T-helper 1 cell (primary cell): Measurements from ENCODE around the gene ATG10.
"Not testable (repeated sequence)": the region's sequence is repeated elsewhere in the genome, so short reads cannot be mapped to it uniquely, and the experiment has no call there.

ENCODE experiments used
- DNase-seq, 5 donors: peaks; one replicate each; pipeline ENCODE4 v3.0.0-alpha.2; 2012 to 2020

ATG10 gene

DNA sequence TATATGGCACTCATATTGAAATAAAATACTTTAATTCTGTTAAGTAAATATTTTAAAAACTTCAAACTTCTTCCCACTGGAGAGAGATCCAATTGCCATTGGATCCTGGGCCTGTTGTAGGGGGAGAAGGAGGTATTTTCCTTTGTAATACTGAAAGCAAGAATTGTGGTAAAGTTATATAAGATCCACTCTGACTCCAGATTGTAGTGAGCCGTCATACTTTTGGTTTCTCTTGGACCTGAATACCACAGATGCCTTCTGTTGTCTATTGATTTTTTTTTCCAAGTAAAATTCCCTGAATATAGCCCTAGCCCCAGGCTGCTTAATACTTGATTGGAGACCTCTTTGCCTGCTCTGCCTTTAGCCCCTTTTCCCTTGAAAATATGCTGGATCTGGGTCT is 86.9 kb downstream of the ATG10 start:
- no peak for DNase-seq

DNA sequence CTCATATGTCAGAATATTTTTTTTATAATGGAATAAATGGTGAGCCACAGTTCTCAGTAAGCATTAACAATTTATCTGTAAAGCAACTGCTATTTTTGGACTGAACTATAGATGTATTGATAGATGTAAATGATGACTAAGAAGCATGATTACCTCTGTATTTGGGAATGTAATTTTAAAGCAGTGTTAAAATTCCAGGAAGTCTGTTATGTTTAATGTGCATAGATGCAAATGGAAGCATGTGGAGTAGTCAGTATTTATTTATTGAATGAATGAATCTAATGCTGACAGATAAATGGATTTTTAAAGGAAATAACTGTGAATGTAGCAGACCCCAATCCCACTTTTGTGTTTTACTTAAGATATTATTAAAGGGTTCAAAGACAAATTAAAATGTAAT is 95.0 kb downstream of the ATG10 start:
- no peak for DNase-seq

DNA sequence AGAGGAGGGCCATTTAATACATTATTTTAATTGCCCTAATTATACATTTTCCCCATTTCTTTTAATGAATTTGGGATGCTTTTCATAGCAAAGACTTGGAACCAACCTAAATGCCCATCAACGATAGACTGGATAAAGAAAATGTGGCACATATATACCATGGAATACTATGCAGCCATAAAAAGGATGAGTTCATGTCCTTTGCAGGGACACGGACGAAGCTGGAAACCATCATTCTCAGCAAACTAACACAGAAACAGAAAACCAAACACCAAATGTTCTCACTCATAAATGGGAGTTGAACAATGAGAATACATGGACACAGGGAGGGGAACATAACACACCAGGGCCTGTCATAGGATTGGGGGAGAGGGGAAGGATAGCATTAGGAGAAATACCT is 96.2 kb downstream of the ATG10 start:
- not testable (repeated sequence) for DNase-seq

DNA sequence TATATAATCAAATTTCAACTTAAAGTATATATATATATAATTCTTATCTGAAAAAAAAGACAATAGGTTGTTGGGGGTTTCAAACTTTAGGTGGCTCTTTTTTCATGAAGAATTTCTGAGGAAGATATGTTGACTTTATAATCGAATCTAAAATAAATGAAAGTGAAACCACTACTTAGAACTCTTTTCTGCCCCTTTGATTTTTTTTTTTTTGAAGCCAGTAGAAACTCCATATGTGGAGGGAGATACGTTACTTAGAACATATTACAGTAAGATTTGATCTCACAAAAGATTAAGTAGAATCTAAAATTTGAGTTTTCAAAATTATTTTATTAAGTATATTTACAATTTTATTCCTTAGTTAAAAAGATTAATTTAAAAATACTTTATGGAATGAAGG is 96.9 kb downstream of the ATG10 start:
- no peak for DNase-seq

DNA sequence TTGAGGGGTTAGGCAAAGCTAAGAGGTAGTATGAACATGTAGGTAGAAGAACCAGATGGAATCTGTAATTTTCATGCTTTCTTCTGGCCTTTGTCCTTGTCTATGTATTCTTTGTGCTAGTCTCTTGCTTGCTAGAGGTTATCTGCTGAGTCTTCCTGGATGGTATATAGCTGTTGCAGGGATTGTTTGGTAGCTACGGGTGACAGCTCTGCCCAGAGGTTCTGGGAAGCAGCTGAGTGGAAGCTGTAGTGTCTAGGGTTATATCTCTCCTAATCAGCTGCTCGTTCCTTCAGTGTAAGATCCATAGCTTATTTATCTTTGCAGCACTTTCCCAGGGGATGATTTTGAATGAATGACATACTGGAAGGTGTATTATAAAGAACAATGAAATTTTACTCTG is 100.3 kb downstream of the ATG10 start:
- no peak for DNase-seq

DNA sequence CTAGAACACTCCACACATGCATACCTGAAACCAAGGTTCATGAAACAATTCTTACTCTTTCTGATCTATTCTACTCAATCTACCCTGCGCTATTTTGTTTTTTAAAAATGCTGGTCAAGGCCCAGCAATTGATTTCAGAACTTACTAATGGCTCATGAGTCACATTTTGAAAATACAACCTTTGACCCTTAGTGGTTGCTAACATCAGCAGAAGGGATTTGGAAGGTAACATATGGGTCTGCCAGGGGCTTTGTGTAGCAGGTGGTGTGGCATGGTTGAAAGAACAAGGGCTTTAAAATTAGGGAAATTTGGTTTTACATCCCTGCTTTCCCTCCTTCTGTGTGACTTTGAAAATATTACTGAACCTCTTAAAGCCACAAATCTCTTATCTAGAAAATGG is 101.4 kb downstream of the ATG10 start:
- DNase-seq: no peak

DNA sequence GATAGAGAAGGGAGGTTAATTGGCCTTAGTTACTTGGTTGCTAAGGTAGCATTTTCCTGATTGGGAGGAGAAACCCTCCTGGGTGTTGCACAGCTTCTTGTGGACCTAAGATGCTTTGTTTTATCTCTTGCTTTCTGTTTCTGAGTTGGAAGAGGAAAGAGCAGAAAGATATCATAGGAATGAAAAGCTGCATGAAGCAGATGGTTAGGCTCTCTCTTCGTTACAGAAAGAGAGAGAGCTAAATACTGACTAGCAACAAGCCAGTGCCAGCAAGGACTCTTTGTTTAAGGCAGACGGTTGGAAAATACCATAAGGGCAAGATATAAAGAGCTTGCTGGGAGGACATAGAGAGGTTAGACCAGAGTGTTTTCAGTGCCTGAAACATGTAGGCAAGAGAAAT is 103.1 kb downstream of the ATG10 start:
- no peak for DNase-seq

DNA sequence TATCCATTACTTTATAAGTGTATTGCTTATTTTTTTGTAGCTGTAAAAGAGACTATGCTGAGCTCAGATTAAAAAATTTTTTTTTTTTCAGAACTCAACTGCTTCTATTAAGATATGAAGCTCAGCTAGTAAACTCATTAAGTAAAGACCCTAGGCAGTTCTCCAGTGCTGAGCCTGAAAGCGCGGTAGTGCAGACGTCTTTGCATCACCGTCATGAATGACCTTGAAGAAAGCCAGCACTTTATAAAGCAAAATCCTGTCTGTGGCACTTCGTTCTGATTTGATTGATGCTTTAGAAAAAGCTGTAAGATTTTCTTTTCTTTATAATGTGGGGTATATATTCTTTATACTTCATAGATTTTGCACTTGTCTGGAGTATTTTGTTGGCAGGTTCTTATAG is 105.7 kb downstream of the ATG10 start:
- no peak for DNase-seq

DNA sequence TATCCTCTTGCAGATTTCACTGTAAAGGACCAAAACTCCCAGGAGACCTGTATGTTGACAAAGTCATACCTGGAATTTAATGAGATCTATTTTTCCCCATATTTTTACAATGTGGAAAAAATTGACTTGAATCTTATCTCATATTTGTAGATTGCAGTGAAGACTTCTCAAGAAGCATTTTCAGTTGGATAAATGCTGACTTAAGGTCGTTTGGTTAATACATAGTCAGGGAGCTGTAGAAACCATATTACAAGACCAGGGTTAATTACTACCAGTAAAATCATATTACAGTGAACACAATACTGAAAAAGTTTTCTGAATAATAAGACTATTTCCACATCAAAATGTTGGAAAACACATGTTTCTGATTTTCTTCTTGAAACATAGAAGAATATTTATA is 119.8 kb downstream of the ATG10 start:
- no peak for DNase-seq

DNA sequence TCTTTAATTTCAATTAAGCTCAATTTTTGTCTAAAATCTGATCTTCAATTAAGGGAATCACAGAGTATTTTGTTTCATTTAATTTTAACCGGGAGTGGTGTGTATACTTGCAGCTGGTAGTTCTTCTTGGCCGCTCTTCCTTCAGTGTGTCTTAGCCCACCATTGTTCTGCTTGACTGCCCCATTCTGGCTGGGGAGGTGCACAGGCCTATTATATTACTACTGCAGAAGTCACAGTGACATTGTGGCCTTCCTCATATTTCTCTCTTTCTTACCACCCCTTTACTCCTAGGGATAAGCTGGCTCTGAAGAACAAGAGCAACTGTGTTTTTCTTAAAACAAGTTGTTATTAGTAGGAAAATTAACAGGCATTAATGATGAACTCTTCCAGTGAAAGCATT is 123.7 kb downstream of the ATG10 start:
- DNase-seq: no peak

DNA sequence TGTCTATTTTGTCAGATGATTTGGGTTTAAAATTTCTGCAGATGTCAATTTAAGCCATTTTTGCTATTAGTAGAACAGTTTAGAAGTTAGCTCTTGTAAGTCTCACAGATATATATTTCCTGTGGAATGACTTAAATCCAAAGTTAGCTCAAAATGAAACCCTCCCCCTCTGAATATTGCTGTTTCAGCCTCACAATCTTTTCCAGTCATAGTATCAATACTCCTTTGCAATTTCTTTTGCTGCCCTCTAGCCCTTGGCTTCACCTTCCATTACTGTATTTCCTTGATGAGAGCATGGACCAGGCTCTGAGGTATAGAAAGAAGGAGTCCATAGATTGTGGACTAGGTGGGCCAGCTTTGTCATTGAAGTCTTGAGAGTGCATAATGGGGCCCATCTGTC is 124.4 kb downstream of the ATG10 start:
- no peak for DNase-seq

DNA sequence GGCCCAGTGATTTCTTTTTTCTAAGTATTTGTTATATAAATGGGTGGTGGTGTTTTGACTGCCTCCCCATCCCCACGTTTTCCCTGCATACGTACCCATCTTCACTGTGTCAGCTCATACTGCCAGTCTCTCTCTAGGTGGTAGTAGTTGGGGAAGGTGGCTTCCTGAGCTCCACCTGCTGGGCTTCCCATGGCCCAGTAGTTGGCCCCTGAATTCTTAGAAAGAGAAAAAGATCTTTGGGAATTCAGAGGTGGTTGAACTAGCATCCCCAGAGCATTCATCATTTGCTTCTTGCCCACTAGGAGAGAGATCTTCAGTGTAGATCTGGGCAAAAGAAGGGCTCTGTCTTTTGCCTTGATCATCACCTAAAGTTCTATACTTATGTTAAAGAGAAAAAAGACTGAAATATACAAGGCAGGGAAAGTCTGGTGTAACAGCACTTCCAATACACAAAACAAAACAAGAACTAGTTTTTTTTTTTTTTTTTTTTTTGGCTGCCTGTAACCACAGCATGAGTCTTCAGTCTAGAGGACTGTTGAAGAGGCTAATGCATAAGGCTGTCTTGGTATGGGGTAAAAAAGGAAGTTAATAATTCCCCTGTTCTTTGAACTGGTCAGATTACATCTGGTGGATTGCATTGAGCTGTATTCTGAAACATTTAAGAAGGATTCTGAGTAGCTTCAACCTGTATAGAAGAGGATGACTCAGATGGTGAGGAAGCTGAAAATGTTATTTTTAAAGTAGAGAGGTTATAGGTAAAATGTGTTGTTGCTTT is 128.7 kb downstream of the ATG10 start:
- DNase-seq: peak in 1 of 5 donors; percentile 20

DNA sequence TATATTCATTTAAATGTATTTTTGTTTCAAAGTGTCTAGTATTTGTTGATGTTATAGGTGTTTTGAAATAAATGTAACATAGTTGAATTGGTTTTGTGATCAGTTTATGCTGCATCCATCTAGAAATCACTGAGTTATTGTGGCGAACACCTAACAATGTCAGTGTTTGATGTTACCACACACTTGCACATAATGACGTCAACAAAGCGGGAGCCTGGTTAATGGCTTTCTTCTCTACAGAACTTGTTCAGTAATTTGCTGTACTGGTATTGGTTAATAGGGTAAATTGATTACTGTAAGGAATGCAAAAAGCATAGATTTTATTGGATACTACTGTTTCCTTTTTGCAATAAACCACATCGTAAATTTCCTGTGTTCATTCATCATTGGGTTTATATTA is 133.0 kb downstream of the ATG10 start:
- DNase-seq: no peak

DNA sequence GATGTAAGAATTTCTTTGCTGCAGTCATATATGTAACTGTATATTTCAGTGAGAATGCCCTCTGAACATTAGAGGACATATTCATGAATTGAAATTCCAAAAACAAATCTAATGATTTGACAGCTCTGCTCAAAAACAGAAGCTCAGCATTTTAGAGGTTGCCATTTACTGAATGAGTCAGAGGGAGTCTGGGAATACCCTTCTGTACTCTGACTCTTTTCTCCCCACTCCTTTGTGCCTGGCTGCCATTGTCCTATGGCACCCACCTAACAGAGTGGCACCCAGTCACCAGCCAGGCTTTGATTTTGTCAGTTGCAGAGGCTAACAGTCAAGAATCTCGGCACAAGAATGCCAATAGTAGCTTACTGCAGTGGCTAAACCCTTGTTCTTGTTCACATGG is 133.6 kb downstream of the ATG10 start:
- no peak for DNase-seq

DNA sequence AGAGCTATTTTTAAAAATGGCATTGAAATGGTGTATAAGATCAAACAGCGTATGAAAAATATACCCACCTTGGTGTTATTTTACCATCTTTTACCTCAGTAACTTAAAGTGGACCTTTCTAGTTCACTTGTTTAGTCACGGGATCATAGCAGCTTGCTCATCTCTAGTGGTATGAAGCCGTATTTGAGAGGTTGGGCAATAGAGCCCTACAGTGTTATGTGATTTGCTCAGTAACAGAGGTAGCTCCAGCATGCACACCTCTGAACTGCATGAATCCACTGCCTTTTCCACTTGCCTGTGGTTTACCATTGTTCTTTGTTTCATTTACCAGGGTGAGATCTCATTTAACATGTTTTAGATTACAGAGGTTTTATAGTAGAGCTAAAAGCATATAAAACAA is 134.4 kb downstream of the ATG10 start:
- no peak for DNase-seq

DNA sequence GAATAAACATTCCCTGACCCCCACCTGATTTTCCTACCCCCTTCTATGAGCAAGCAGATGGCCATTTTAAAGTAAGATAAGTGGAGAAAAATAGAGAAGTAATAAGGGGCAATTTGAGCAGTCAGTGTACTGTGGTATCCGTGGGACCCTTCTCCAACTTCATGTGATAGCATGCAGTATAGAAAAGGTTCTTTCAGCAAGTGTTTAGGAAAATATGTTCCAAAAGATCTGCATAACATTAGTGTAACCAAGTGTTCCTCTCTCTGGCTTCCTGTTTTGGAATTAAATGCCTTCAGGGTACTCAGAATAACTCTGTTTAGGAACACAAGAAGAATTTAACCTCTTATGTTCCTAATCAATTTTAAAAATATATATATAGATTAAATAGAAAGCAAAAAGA is 134.9 kb downstream of the ATG10 start:
- DNase-seq: no peak

DNA sequence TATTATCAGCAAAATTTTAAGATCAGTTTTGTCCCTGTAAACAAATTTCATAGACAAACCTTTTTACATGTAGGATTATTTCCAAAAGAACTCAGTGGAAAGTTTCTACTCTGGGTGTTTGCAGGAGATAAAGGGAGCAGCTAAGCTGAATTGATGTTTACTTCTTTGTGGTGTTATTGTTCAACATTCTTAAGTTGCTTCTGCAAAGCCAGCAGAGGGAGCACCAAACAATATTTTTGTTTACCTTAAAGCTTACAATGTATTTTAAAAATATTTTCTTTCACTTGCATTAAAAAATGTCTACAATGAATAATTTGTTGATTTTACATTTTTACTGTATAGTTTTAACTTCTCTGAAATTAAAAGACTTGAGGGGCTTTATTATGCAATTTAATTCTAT is 135.4 kb downstream of the ATG10 start:
- no peak for DNase-seq

DNA sequence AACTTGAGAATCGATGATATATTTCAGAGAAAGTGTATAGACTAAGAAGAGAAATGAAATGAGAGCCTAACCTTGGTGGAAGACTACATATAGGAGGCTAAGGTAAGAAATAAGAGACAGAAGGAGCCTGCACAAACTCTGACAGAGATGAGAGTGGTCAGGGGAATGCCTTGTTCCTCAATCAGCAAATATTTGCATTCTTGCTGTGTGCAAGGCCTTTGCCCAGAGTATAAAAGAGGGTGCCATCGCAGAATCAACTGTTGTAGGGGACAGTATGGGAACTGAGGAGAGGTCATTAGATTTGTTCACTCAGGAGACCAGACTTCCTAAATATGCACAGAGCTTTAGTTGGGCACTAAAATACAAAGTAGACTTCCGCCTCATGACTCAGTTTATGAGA is 137.2 kb downstream of the ATG10 start:
- DNase-seq: no peak

DNA sequence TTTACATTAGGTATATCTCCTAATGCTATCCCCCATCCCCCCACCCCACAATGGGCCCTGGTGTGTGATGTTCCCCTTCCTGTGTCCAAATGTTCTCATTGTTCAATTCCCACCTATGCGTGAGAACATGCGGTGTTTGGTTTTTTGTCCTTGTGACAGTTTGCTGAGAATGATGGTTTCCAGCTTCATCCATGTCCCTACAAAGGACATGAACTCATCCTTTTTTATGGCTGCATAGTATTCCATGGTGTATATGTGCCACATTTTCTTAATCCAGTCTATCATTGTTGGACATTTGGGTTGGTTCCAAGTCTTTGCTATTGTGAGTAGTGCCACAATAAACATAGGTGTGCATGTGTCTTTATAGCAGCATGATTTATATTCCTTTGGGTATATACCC is 138.1 kb downstream of the ATG10 start:
- DNase-seq: not testable (repeated sequence)

DNA sequence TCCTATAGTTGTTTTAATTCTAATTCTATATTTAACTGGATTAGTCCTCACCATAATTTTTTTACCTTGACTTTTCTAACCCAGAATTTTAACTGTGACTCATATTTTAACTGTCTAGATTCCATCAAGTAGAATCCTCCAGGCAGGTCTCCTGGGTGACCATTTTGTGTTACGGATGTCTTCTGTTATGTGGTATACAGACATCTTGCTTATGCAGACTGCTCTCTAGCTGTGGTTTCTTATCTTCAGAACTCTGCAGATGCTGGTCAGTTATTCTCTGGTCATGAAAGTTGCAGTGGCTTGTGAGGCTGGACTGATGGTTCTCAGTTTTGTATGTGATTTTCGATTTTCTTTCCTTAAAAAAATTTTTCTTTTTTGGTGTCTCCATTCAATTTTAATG is 139.4 kb downstream of the ATG10 start:
- no peak for DNase-seq

DNA sequence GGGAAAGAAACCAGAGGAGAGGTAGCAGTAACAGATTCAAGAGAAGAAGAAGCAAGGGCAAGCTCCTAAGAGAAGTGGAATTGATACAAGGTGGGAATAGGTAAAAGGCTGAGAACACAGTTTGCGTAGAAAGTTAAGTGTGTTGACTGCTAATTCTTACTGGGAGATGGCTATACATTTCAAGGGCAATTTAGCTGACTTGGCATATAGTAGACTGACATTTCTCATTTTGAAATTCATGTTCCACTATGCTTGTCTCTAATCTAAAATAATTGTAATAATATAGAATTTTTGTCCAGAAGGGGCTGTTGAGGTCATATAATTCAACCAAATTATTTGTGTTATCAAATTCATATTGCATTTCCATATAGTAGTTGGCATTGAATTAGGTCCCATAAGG is 144.0 kb downstream of the ATG10 start:
- DNase-seq: no peak

DNA sequence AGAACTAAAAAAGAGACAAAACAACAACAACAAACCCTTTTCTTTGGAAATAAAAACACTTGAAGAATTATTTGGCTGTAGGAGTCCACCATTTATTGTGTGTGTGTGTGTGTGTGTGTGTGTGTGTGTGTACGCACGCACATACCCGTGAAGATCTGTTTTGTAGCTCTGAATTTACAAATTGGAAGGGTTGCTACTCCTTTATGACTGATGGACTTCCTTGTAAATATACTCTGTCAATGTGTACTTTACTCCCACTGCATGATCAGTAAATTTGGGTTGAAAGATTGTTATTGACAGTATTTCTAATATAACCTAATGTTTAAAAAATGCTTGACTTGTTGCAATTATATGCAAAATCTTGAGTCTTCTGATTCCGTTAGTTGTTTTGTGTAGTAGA is 148.1 kb downstream of the ATG10 start:
- DNase-seq: no peak

DNA sequence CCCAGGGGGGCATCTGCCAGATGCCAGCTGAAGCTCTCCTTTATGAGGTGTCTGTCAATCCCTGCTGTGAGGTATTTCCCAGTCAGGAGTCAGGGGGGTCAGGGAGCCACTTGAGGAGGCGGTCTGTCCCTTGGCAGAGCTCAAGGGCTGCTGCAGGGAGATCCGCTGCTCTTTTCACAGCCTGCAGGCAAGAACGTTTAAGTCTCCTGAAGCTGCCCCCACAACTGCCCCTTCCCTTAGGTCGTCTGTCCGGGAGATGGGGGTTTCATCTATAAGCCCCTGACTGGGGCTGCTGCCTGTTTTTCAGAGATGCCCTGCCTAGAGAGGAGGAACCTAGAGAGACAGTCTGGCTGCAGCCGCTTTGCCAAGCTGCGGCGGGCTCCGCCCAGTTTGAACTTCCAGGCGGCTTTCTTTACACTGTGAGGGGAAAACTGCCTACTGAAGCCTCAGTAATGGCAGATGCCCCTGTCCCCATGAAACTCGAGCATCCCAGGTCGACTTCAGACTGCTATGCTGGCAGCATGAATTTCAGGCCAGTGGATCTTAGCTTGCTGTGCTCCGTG is 158.0 kb downstream of the ATG10 start:
- DNase-seq: no peak

DNA sequence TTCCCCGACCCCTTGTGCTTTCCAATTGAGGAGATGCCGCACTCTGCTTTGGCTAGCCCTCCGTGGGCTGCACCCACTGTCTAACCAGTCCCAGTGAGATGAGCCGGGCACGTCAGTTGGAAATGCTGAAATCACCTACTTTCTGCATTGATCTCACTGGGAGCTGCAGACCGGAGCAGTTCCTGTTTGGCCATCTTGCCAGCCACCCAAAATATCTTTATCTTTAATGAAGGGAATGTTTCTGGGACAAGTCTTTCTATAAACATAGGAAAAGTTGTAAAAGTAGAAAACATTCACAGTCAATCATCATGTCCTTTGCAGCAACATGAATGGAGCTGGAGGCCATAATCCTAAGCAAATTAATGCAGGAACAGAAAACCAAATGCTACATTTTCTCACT is 158.8 kb downstream of the ATG10 start:
- DNase-seq: no peak

DNA sequence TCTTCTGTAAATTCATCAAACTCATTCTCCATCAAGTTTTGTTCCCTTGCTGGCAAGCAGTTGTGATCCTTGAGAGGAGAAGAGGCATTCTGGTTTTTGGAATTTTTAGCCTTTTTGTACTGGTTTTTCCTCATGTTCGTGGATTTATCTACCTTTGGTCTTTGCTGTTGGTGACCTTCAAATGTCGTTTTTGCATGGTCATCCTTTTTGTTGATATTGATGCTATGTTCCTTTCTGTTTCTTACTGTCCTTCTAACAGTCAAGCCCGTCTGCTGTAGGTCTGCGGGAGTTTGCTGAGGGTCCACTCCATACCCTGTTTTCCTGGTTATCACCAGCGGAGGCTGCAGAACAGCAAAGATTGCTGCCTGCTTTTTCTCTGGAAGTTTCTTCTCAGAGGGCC is 165.4 kb downstream of the ATG10 start:
- DNase-seq: no peak
